ENCODE measurements around the gene HBB.

DNA sequence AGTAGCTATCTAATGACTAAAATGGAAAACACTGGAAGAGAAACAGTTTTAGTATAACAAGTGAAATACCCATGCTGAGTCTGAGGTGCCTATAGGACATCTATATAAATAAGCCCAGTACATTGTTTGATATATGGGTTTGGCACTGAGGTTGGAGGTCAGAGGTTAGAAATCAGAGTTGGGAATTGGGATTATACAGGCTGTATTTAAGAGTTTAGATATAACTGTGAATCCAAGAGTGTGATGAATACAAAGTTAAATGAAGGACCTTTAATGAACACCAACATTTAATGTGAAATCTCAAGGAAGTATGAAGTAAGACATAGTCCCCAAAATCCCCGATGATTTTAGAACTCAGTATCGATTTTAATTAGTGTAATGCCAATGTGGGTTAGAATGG, 10.5 kb upstream of the HBB start:
- TF ChIP-seq, protein P1, sequence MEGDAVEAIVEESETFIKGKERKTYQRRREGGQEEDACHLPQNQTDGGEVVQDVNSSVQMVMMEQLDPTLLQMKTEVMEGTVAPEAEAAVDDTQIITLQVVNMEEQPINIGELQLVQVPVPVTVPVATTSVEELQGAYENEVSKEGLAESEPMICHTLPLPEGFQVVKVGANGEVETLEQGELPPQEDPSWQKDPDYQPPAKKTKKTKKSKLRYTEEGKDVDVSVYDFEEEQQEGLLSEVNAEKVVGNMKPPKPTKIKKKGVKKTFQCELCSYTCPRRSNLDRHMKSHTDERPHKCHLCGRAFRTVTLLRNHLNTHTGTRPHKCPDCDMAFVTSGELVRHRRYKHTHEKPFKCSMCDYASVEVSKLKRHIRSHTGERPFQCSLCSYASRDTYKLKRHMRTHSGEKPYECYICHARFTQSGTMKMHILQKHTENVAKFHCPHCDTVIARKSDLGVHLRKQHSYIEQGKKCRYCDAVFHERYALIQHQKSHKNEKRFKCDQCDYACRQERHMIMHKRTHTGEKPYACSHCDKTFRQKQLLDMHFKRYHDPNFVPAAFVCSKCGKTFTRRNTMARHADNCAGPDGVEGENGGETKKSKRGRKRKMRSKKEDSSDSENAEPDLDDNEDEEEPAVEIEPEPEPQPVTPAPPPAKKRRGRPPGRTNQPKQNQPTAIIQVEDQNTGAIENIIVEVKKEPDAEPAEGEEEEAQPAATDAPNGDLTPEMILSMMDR (IDR thresholded peaks at IDR 0.05), result no peak
- TF ChIP-seq POLR2AphosphoS5 (IDR thresholded peaks at IDR 0.05) (no peak), EP300 (IDR thresholded peaks at IDR 0.05) (no peak), POLR2A (IDR thresholded peaks at IDR 0.05) (no peak)

All from upper lobe of left lung (tissue), 4 donors.